ENCODE data around the gene VSTM2B.
A peak's percentile ranks its signal among the peaks of the same experiment; 100 is the strongest.

The VSTM2B gene

DNA sequence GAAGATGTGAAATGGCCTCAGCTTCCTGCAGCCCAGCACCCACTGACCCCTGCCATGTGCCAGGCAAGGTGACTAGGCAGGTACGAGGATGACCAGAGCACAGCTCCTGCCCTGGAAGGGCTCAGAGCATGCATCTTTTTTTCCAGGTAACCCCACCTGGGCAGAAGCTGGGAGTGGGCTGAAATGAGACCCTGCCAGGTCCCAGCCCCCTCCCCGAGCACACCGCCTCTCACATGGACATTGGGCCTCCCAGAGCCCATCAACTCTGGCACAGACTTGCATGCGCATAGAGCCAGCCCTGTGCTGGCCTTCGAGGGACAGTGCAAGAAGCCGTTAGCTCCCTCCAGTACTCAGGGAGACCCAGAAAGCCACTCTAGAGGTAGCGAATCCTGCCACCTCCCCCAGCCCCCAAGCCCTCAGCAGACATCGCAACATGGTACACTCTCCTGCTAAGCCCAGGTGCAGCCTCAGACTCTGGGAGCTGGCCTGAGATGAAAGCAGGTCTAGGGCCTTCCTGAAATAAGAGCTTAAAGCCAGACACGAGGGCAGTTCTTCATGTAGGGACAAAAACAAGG, 8.9 kb upstream of the VSTM2B start:
- TF ChIP-seq, protein P1, sequence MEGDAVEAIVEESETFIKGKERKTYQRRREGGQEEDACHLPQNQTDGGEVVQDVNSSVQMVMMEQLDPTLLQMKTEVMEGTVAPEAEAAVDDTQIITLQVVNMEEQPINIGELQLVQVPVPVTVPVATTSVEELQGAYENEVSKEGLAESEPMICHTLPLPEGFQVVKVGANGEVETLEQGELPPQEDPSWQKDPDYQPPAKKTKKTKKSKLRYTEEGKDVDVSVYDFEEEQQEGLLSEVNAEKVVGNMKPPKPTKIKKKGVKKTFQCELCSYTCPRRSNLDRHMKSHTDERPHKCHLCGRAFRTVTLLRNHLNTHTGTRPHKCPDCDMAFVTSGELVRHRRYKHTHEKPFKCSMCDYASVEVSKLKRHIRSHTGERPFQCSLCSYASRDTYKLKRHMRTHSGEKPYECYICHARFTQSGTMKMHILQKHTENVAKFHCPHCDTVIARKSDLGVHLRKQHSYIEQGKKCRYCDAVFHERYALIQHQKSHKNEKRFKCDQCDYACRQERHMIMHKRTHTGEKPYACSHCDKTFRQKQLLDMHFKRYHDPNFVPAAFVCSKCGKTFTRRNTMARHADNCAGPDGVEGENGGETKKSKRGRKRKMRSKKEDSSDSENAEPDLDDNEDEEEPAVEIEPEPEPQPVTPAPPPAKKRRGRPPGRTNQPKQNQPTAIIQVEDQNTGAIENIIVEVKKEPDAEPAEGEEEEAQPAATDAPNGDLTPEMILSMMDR (conservative IDR thresholded peaks at IDR 0.05), result no peak
- no peak for TF ChIP-seq ZFX (IDR thresholded peaks at IDR 0.05)
- peak overlapping the region; percentile 29 for H3K27ac ChIP-seq

DNA sequence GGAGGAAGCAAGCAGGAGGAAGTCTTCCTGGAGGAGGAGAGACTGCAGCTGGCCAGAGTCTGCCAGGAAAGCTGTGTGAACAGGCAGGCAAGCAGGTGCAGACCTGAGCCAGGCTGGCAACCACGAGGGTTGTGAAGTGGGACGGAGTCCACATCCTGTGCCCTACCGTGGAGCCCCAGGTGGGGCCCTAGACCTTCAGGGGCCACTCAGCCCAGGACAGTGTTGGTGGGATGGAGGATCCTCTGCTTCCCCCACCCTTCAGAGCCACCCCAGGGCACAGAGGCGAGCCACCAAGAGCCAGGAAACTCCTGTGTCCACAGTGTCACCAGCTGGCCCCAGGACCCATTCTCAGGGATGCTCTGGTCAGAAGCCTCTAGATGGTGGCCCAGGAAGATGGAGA, 8.4 kb upstream of the VSTM2B start:
- H3K27ac ChIP-seq, result peak overlapping the region; percentile 29
- TF ChIP-seq, protein P1 (conservative IDR thresholded peaks at IDR 0.05), result no peak
- TF ChIP-seq ZFX (IDR thresholded peaks at IDR 0.05), result no peak

DNA sequence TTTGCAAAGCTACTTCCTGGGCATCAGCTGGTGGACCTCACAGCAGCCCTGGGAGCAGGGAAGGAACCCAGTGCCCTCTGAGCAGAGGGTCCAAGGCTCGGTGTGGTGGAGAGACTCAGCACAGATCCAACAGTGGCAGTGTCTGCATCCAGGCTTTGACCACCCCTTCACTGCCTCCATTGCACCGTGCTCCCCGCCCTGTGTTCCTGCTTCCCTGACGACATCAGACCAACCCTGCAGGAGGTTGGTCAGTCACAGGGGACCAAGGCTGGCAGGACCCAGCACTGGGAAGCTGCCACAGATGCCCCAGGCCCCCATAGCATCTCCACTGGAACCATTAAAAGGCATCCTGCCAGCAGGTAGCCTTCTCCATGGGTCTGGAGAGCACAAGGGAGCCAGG, 7.8 kb upstream of the VSTM2B start:
- TF ChIP-seq, protein P1 (conservative IDR thresholded peaks at IDR 0.05), result no peak
- no peak for TF ChIP-seq ZFX (IDR thresholded peaks at IDR 0.05)
- H3K27ac ChIP-seq, result no peak overlapping the region

DNA sequence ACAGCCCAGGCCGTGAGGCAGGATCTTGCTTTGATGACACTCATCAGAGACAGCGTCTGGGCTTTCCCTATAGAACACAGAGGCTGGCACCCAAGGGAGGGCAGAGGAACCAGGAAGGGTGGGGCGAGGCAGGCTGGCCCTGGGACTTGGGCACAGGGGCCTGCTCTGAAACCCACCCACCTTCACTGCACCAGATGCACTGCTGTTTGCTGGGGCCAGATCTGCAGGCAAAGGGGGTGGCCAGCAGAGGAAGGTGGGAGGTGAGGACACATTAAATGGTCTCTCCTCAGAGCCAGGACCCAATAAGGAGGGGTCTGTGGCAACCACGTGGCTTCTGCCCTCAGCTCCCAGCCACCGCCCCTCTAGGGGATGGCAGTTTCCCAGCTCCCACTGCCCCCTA, 6.6 kb upstream of the VSTM2B start:
- no peak overlapping the region for H3K27ac ChIP-seq
- TF ChIP-seq ZFX (IDR thresholded peaks at IDR 0.05), result no peak
- TF ChIP-seq, protein P1 (conservative IDR thresholded peaks at IDR 0.05), result no peak

DNA sequence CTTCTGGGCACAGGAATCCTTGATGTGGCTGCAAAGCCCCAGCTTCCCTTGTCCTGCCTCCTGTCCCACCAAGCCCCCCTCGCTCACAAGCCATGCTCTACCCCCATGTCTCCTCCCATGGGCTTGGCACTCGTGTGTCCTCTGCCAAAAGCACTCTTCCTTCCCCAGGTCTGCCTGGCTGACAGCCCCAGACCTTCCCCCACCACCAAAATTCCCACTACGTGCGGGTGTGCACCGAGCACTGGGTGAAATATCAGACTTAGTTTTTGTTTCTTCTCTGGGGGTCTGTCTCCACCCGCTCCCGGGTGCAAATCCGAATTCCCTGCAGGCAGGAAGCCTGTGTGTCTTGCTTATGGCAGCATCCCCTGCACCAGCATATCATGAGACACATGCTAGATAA, 5.9 kb upstream of the VSTM2B start:
- TF ChIP-seq, protein P1 (conservative IDR thresholded peaks at IDR 0.05), result no peak
- TF ChIP-seq ZFX (IDR thresholded peaks at IDR 0.05), result no peak
- H3K27ac ChIP-seq, result no peak overlapping the region

DNA sequence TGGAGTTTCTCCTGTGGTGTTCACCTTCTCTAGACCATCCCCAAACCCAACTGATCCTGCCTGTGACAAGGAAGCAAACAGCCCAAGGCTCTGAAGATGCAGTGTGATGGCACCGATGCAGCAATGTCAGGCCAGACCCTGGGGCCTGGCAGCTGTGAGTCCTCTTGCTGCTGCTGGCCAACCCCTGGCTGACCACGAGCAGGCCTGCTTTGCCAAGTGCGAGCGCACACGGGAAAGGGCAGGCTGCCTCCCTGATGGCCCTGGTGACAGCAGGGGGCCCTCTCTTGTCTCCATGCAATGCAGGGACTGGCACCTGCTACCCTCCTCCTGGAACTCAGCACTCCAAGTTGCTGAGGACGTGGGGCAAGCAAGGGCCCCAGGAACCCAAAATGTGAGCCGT, 5.4 kb upstream of the VSTM2B start:
- H3K27ac ChIP-seq, result no peak overlapping the region
- TF ChIP-seq ZFX (IDR thresholded peaks at IDR 0.05), result no peak

DNA sequence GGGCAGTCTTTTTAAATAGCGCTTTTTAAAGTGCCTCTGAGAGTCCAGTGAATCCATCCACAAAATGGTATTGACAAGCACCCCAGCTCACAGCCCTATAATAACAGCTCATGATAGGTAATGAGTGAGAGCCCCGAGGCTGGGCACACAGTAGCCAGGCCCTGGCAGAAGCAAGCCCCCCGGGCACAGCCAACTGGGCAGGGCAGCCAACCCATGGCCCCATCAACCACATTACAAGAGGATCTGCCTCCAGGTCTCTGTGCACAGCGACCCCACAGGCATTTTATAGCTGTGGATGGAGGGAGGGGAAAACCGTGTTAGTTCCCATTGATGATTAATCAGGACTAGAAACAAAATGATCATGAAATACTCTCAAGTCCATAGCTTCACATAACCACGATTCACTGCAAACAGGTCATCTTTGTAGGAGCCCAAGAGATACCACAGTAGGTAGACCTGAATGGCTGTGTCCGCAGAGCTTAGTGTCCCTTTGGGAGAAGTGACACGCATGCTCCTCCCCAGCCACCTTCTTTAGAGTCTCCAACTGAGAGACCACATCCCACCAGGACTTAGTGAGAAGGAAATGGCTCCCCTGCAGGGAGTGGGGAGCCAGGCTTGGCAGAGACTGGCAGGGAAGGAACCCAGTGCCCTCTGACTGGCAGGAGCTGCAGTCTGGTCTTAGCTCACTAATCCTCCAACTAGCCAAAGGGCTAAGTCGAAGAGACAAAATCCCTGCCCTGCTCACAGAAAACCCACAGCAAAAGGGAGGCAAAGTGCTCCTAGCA, 4.3 kb upstream of the VSTM2B start:
- TF ChIP-seq, protein P1 (conservative IDR thresholded peaks at IDR 0.05), result no peak
- TF ChIP-seq ZFX (IDR thresholded peaks at IDR 0.05), result no peak
- no peak overlapping the region for H3K27ac ChIP-seq

DNA sequence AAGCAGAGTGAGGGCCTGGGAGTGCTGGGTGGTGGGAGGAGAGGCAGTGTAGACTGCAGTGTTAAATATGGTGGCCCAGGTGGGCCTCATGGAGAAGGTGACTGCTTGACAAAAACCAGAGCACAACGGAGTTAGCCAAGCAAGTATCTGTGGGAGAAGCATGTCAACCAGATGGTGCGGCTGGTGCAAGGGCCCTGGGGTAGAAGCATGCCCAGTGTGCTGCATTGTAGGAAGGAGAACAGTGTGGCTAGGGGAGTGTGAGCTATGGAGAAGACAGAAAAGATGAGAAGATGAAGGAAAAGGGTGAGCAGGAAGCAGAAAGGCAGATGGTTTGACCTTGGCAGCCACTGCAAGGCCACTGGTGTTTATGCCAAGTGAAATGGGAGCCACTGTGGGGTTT, 2.2 kb upstream of the VSTM2B start:
- no peak for TF ChIP-seq ZFX (IDR thresholded peaks at IDR 0.05)
- TF ChIP-seq, protein P1 (conservative IDR thresholded peaks at IDR 0.05), result no peak
- H3K27ac ChIP-seq, result no peak overlapping the region

All from C4-2B (cell line).